Activated CD8-positive, alpha-beta memory T cell treated with anti-CD3 and anti-CD28 coated beads, Interleukin-2, amount 10 ng/mL, durations not matched to agents 7 days and 5 days (primary cell): ENCODE data around the gene CCDC60. TPM values are rescaled to one million over a fixed set of nuclear protein-coding genes. Genes with fewer than 3 reads are reported as not detected.

Source experiments
- ATAC-seq: fragments of 150-1000 bp; cut with Tn5 transposase; one replicate; pipeline ENCODE4 v1.10.0; 2021; ENCODE audit warnings: moderate library complexity
- CTCF ChIA-PET: fragments of 350-600 bp; sonication (Branson Sonifier 250); formaldehyde crosslinking; loops from one replicate; lab custom pipeline; 2021; ENCODE audit warnings: antibody characterized with exemption; lab: Charles Lee
- DNase-seq: peaks from one replicate; pipeline ENCODE4 v3.0.0-alpha.2; 2020
- H3K27ac Mint-ChIP-seq: one replicate; pipeline ENCODE4 v1.8.0; 2021; ENCODE audit warnings: mild to moderate bottlenecking, mixed read lengths
- H3K27me3 Mint-ChIP-seq: one replicate; pipeline ENCODE4 v1.8.0; 2021; ENCODE audit warnings: mixed read lengths
- H3K36me3 Mint-ChIP-seq: one replicate; pipeline ENCODE4 v1.8.0; 2021; ENCODE audit warnings: mild to moderate bottlenecking, mixed read lengths
- H3K4me1 Mint-ChIP-seq: one replicate; pipeline ENCODE4 v1.8.0; 2021; ENCODE audit warnings: mixed read lengths
- H3K4me3 Mint-ChIP-seq: one replicate; pipeline ENCODE4 v1.8.0; 2021; ENCODE audit warnings: mild to moderate bottlenecking, moderate library complexity, mixed read lengths
- H3K9me3 Mint-ChIP-seq: one replicate; pipeline ENCODE4 v1.8.0; 2022; ENCODE audit warnings: low read depth, mixed read lengths
- total RNA-seq, 2 experiments: library from RNA; stranded (reverse); gene quantifications; one replicate each; pipeline ENCODE4 v1.2.3, GENCODE V29; 2021

Gene CCDC60
- total RNA-seq, 2 experiments from 2014 or later: not detected

DNA sequence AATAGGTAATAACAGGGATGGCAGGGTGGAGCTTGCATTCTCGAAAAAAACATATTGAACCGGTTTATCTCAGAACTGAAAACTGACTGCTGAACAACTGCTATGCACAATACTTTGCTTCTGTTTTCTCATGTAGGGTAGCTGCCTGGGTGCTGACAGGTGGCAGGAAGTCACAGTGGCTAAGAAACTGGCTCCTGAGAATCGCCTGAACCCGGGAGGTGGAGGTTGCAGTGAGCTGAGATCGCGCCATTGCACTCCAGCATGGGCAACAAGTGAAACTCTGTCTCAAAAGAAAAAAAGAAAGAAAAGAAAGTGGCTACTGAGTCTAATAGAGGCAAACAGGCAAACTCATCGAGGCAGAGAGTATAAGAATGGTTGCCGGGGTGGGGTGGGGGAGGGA, 113.1 kb downstream of the CCDC60 start:
- CTCF ChIA-PET: interaction anchor here (1.3 kb wide), 1 partner anchor 97 kb away, joined by 4 read pairs; no protein-coding TSS in a partner anchor
- no peak for DNase-seq
- no peak for ATAC-seq
- H3K4me1 Mint-ChIP-seq: peaks cover 3% of the 10 kb centered on the region
- no peaks in the 10 kb centered on the region for H3K36me3 Mint-ChIP-seq
- no peak overlapping the region for H3K4me3 Mint-ChIP-seq
- no peaks in the 10 kb centered on the region for H3K9me3 Mint-ChIP-seq
- peaks cover 11% of the 10 kb centered on the region for H3K27me3 Mint-ChIP-seq
- no peak overlapping the region for H3K27ac Mint-ChIP-seq

DNA sequence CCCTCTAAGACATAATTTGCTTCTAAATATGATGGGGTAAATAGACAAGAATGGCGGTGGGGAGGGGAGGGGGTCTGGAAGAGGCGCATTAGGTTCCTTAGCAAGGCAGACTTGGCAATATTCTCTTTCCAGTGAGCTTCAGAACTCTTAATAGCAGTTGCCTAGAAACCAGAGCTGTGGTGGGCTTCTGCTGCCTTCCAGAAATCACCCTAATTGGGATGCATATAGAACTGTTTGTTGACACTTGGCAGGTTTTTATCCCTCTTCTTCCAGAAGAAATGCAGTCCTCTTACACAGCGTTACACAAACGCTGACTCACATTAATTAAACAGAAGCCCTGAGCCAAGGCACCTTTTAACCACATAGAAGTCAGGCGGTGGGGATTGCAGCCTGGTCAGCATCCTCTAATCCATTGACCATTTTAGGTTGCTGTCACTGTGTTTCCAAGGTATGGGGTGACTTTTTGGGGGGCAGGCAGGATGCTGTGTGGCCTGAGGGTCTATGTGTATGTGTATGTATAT, 114.1 kb downstream of the CCDC60 start:
- Mint-ChIP-seq H3K9me3 (no peaks in the 10 kb centered on the region), H3K27me3 (peaks cover 11% of the 10 kb centered on the region), H3K4me1 (peaks cover 3% of the 10 kb centered on the region), H3K27ac (no peak overlapping the region), H3K4me3 (no peak overlapping the region), H3K36me3 (no peaks in the 10 kb centered on the region)
- DNase-seq (no peak), ATAC-seq (no peak)
- CTCF ChIA-PET: no interaction called here

DNA sequence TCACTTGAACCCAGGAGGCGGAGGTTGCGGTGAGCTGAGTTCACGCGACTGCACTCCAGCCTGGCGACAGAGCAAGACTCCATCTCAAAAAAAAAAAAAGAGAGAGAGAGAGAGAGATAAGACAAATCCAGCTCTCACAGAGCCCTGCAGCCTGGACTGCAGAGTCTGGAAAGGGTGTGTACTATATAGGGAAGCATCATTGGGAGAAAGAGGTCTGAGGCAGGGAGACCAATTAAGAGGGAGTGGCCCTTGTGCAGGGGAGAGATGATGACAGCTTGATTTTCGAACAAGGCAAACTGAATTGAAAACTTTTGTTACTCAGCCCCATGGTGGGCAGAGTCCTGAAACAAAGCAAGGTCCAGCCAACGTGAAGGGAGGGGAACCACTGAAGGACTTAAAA, 116.2 kb downstream of the CCDC60 start:
- H3K36me3 Mint-ChIP-seq: no peaks in the 10 kb centered on the region
- no peaks in the 10 kb centered on the region for H3K4me1 Mint-ChIP-seq
- no peak overlapping the region for H3K4me3 Mint-ChIP-seq
- H3K9me3 Mint-ChIP-seq: no peaks in the 10 kb centered on the region
- CTCF ChIA-PET: interaction anchor here (1.7 kb wide), 1 partner anchor 9 kb away, joined by 4 read pairs; no protein-coding TSS in a partner anchor
- ATAC-seq (no peak), DNase-seq (no peak)
- H3K27ac Mint-ChIP-seq: no peak overlapping the region
- H3K27me3 Mint-ChIP-seq: peaks cover 6% of the 10 kb centered on the region

DNA sequence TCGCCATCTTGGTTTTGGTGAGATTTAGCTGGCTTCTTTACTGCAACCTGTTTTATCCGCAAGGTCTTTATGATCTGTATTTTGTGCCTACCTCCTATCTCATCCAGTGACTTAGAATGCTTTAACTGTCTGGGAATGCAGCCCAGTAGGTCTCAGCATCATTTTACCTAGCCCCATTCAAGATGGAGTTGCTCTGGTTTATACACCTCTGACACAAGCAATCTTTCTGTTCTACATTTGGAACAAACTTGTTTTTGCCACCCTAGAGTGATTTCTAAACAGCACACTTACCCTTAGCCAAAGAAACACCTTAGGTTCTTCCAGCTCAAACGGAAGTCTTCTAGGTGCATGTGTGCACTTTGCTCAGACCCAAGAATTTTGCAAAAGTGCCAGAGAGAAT, 122.3 kb downstream of the CCDC60 start:
- no peak for ATAC-seq
- H3K36me3 Mint-ChIP-seq: no peaks in the 10 kb centered on the region
- no peaks in the 10 kb centered on the region for H3K27me3 Mint-ChIP-seq
- H3K4me1 Mint-ChIP-seq: no peaks in the 10 kb centered on the region
- H3K27ac Mint-ChIP-seq: no peak overlapping the region
- CTCF ChIA-PET: no interaction called here
- H3K9me3 Mint-ChIP-seq: no peaks in the 10 kb centered on the region
- no peak for DNase-seq
- H3K4me3 Mint-ChIP-seq: no peak overlapping the region

DNA sequence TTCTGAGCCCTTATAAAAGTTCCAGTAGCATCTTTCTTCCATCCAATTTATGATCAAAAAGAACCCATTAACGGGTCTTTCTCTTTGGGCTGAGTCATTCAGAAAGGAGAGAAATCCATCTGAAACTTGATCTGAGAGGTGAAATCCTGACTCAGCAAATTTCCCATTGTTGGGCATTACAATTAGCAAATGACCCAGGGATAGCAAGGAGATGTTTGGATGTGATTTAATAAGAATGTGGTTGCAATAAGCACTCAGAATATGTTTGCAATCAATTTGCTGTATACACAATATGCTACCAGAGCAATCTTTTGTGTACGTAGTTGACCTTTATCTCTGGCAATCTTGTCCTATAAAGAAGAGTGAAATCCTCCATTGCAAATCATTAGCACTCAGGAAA, 122.7 kb downstream of the CCDC60 start:
- CTCF ChIA-PET: no interaction called here

DNA sequence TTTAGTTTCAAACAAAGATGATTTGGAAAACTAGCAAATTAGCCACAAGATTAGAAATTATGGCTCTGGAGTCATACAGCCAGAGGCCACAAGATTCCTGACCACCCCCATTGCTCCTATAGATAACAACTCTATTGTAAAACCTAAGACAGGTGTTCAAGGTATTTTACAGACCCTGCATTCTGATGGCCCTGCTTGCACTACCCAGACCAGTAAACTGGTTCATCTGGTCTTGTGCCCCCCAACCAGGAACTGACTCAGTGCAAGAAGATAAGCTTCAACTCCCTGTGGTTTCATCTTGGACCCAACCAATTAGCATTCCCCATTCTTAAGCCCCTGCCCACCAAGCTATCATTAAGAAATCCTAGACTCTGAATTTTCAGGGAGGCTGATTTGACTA, 125.0 kb downstream of the CCDC60 start:
- H3K27ac Mint-ChIP-seq: no peak overlapping the region
- H3K27me3 Mint-ChIP-seq: no peaks in the 10 kb centered on the region
- H3K9me3 Mint-ChIP-seq: no peaks in the 10 kb centered on the region
- no peak for ATAC-seq
- no peaks in the 10 kb centered on the region for H3K4me1 Mint-ChIP-seq
- H3K4me3 Mint-ChIP-seq: no peak overlapping the region
- CTCF ChIA-PET: interaction anchor here (1.3 kb wide), 1 partner anchor 9 kb away, joined by 4 read pairs; no protein-coding TSS in a partner anchor
- no peak for DNase-seq
- H3K36me3 Mint-ChIP-seq: no peaks in the 10 kb centered on the region

More for the DNA sequence above, 122.7 kb downstream of the CCDC60 start:
- H3K27me3 Mint-ChIP-seq: no peaks in the 10 kb centered on the region
- no peaks in the 10 kb centered on the region for H3K4me1 Mint-ChIP-seq
- H3K36me3 Mint-ChIP-seq: no peaks in the 10 kb centered on the region
- no peaks in the 10 kb centered on the region for H3K9me3 Mint-ChIP-seq
- ATAC-seq: no peak
- no peak overlapping the region for H3K4me3 Mint-ChIP-seq
- H3K27ac Mint-ChIP-seq: no peak overlapping the region
- DNase-seq: no peak

DNA sequence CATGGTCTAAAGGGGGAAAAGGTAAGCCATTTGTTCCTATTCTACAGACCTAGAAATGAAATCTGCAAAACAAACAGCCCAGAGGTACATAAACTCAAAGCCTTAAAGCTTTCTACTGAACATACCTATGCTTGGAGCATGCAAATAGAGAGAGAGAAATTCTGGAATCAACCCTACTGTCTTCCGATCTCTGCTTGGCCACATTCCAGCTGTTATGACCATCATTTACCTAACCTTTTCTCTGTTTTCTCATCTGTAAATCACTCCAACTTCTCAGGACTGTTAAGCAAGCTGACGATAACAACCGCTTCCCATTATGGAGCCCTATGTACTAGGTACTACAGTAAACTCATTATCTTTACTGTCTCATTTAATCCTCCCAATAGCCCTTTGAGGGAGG, 126.3 kb downstream of the CCDC60 start:
- Mint-ChIP-seq H3K27ac (no peak overlapping the region), H3K36me3 (no peaks in the 10 kb centered on the region), H3K9me3 (no peaks in the 10 kb centered on the region), H3K27me3 (no peaks in the 10 kb centered on the region), H3K4me1 (no peaks in the 10 kb centered on the region), H3K4me3 (no peak overlapping the region)
- ATAC-seq (no peak), DNase-seq (no peak)
- CTCF ChIA-PET: interaction anchor here (1.1 to 1.3 kb wide), 2 partner anchors 11 to 84 kb away, joined by 3 to 4 read pairs; no protein-coding TSS in a partner anchor

DNA sequence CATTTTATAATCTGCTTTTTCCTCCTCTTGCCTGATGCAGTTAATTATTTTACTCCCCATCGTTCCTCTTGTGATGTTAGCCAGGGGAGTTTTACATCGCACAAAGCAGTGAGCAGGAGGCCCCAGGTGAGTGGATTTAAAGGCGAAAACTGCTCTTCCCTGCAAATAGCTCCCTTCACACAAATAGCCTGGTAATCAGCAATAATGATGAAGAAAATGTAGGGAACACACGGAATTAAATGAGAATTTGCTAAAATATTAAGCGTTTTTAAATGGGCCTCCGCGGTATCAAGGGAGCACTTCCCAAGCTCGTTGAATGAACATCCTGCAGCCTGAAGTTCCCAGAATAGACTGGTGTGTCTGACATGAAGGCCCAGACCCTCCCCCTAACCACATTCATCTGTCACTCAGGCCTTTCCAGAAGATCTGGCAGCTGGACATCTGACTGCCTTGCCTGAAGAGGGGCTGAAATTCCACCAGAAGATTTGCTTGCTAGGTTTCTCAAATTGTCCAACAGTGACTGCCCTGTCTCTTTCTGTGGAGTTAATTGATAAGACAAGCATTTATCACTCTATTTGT, 127.2 kb downstream of the CCDC60 start:
- no peak overlapping the region for H3K27ac Mint-ChIP-seq
- H3K4me3 Mint-ChIP-seq: no peak overlapping the region
- H3K9me3 Mint-ChIP-seq: no peaks in the 10 kb centered on the region
- H3K27me3 Mint-ChIP-seq: no peaks in the 10 kb centered on the region
- DNase-seq (no peak), ATAC-seq (no peak)
- no peaks in the 10 kb centered on the region for H3K36me3 Mint-ChIP-seq
- CTCF ChIA-PET: no interaction called here
- no peaks in the 10 kb centered on the region for H3K4me1 Mint-ChIP-seq

DNA sequence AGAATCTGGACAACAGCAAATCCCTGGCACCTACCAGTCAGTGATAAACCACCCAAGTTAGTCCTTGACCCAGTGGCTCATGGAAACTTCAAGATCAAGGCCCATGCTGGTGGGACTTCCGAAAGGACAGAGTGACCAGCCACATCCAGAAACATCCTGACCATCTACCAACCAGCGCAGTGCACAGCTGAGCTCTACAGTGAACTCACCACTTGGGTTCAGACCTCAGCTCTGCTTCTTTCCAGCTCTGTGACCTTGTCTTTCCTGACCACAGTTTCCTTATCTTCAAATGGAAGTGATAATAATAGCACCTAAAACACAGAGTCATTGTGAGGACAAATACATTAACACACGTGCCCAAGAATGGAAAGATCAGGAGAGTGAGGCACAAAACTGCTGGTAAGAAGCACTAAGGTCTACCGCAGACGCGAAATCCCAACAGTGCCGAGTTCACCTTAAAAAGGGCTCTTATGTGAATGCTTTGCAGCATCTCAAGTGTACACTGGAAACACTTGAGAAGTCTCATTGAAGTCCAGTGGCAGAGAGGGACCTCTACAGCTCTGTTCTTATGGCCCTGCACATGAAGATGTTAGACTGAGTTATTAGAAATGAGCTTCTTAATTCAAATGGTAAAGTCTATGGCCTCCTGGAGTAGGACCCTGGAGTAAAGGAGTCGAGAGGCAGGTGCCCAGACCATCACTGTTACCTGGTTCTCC, 128.8 kb downstream of the CCDC60 start:
- CTCF ChIA-PET: no interaction called here
- H3K27ac Mint-ChIP-seq: no peak overlapping the region
- no peaks in the 10 kb centered on the region for H3K36me3 Mint-ChIP-seq
- H3K4me3 Mint-ChIP-seq: no peak overlapping the region
- ATAC-seq: no peak
- no peaks in the 10 kb centered on the region for H3K27me3 Mint-ChIP-seq
- no peaks in the 10 kb centered on the region for H3K4me1 Mint-ChIP-seq
- no peak for DNase-seq
- no peaks in the 10 kb centered on the region for H3K9me3 Mint-ChIP-seq

DNA sequence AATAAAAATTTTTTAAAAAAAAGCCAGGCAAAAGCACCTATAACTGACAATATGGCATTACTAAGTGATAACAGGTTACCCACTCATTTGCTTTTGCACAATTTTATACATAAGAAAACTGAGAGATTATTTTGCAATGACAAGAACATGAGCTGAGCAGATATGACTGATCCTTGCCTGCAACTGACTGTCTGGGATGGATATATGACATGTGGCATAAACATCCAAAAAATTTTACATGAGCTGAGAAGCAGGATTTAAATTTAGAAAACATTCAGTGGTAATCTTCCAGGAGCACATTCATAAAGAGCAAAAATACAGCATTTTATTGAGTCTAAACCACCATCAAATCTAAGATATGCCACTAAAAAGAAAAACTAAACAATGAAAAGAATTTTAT, 133.8 kb downstream of the CCDC60 start:
- Mint-ChIP-seq H3K27ac (no peak overlapping the region), H3K36me3 (no peaks in the 10 kb centered on the region), H3K4me3 (no peak overlapping the region), H3K27me3 (no peaks in the 10 kb centered on the region), H3K9me3 (no peaks in the 10 kb centered on the region), H3K4me1 (no peaks in the 10 kb centered on the region)
- CTCF ChIA-PET: interaction anchor here (1.1 kb wide), 1 partner anchor 77 kb away, joined by 3 read pairs; no protein-coding TSS in a partner anchor
- DNase-seq (no peak), ATAC-seq (no peak)

DNA sequence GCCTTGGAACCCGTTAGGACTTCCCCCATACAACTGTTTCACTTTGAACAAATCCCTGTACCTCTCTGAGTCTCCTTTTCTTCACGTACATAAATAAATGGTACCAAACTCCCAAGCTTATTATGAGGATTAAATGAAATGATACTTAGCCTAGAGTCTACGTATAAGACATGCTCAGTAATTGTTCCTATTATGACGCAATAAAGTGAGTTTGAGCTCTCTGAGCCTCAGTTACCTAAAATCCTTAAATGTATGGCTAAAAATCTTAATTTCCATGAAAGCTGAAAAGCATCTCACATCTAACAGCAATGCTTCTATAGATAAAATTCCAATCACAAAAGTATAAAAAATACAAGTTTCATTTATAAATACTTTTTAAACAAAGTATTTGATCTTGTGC, 141.1 kb downstream of the CCDC60 start:
- CTCF ChIA-PET: no interaction called here

DNA sequence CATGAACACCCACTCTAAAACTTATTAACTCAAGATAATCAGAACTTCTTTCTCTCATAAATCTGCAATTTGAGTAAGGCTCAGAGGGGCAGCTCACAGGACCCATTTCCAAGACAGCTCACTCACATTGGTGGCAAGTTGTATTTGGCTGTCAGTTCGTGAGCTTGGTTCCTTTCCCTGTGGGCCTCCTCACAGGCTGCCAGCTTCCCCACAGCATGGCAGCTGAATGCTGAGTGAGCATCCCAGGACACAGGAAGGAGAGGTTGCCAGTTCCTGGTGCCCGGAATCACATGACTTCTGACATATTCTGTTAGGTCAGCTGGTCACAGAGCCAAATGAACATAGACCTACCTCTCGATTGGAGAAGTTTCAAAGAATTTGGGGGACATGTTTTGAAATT, 142.4 kb downstream of the CCDC60 start:
- Mint-ChIP-seq H3K4me3 (no peak overlapping the region), H3K27me3 (no peaks in the 10 kb centered on the region), H3K36me3 (no peaks in the 10 kb centered on the region), H3K4me1 (no peaks in the 10 kb centered on the region), H3K27ac (no peak overlapping the region), H3K9me3 (no peaks in the 10 kb centered on the region)
- ATAC-seq (no peak), DNase-seq (no peak)
- CTCF ChIA-PET: interaction anchor here (1.4 kb wide), 1 partner anchor 15 kb away, joined by 3 read pairs; no protein-coding TSS in a partner anchor

More for the DNA sequence above, 141.1 kb downstream of the CCDC60 start:
- H3K4me3 Mint-ChIP-seq: no peak overlapping the region
- no peaks in the 10 kb centered on the region for H3K4me1 Mint-ChIP-seq
- no peak overlapping the region for H3K27ac Mint-ChIP-seq
- H3K36me3 Mint-ChIP-seq: no peaks in the 10 kb centered on the region
- DNase-seq (no peak), ATAC-seq (no peak)
- no peaks in the 10 kb centered on the region for H3K27me3 Mint-ChIP-seq
- no peaks in the 10 kb centered on the region for H3K9me3 Mint-ChIP-seq

DNA sequence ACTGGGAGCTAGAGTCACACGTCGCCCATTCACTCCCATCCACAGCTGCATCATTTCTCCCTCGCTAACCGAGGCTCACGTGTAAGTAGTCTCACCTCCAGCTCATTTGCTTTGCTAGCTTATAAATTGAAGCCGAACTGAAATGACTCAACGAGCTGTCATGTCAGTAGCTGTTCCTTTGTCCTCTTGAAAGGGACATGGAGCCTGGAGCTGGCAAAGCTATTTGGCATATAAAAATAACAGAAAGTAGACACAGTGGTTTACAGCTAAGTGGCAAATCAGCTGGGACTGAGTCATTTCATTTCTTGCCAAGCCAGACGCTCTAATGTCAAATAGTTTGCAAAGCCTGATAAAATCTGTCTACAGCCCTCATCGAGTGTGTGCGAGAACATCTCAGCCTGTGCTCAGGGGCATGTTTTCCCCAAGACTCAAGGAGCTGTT, 144.6 kb downstream of the CCDC60 start:
- DNase-seq (no peak), ATAC-seq (no peak)
- Mint-ChIP-seq H3K4me1 (no peaks in the 10 kb centered on the region), H3K9me3 (no peaks in the 10 kb centered on the region), H3K27me3 (no peaks in the 10 kb centered on the region), H3K36me3 (no peaks in the 10 kb centered on the region), H3K4me3 (no peak overlapping the region), H3K27ac (no peak overlapping the region)
- CTCF ChIA-PET: no interaction called here

DNA sequence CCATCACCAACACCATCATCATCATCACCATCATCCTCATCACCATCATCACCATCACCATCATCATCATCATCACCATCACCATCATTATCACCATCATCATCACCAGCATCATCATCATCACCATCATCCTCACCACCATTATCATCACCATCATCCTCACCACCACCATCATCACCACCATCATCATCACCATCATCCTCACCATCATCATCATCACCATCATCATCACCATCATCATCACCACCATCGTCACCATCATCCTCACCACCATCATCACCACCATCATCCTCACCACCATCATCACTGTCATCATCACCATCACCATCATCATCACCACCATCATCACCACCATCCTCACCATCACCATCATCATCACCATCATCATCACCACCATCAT, 146.0 kb downstream of the CCDC60 start:
- H3K27me3 Mint-ChIP-seq: no peaks in the 10 kb centered on the region
- no peaks in the 10 kb centered on the region for H3K9me3 Mint-ChIP-seq
- H3K27ac Mint-ChIP-seq: no peak overlapping the region
- DNase-seq (no peak), ATAC-seq (no peak)
- no peaks in the 10 kb centered on the region for H3K36me3 Mint-ChIP-seq
- H3K4me1 Mint-ChIP-seq: no peaks in the 10 kb centered on the region
- CTCF ChIA-PET: no interaction called here
- H3K4me3 Mint-ChIP-seq: no peak overlapping the region
